HG03342 (cell line): ENCODE results near the gene TTC39C.
A peak's percentile ranks its signal among the peaks of the same experiment; 100 is the strongest.

Experiments used
- ATAC-seq: cut with Tn5 transposase; IDR thresholded peaks from one replicate; pipeline ENCODE4 v1.9.1; 2021; ENCODE audit warnings: mild to moderate bottlenecking, moderate library complexity; ENCODE audit not compliant: unreplicated experiment

The TTC39C gene

DNA sequence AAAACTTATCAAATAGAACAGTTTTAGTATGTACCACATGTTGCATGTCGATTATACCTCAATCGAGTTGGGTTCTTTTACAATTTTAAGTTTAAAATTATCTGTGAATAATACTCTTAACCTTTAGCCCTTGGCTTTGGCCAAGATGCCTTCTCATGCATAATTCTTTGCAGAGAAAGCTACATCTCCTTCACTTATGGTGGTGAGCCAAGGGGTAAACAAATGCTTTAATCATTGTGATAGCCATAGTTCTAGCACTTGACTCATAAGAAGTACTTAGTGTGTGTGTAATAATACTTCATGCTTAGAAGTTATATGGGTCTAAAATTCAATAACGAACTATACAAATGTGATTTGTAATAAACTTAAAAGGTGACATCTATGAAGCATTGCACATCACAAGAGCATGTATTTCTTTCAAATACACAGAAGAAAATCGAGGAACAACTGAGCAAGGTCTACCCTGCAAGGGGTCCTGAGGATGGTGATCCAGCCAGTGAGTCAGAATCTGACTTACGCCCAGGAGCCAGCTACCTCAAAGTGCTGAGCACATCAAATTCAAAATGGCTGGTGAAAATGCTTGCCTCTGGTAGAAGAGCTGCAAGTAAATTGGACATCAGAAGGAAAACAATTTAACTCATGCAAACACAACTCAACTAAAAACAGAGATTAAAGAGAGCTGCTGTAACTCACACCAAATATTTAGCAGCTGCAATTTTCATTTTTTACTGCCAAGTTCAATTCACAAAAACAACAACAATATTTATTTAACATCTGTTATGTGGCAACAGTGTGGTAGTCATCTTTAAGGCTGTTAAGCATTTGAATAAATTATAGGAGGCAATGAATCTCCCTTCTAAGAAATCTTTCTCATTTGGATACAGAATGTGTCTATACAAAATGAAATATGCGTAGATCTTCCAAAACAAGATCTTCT, 23.8 kb upstream of the TTC39C start:
- no peak for ATAC-seq

DNA sequence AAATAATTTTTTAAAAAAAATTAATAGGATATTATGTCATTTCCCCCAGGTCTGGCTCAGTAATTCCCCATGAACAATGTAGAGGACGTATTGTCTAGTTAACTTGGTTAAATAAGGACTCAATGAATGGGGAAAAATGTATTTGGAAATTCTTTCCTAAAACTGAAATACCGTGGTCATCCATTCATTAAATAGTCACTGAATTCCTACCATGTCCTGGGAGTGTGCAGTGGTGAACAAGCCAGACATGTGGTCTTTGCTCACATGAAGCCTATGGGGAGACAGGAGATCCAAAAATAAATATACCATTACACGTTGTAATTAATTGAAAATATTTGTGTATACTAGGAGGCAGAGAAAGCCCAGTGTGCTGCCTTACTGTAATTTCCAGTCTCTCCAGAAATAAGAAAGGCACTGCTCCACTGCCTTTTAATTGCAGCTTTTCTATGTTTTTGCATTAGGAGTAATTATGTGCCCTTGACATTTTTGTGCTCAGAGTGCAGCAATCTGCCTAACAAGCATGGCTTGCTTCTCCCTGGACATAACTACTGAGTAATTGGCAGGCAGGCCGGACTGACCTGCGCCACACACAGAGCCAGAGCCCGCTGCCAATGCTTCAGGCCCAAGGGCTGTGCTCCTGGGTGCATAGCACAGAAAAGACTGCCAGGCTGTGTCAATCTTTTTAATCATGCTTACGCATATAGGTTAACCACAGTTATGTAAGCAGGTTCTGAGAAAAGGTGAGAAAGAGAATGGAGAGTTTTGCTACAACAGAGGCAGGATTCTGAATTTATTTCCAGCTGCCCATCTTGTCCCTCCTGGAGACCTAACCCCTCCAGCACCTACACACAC, 22.2 kb upstream of the TTC39C start:
- no peak for ATAC-seq

DNA sequence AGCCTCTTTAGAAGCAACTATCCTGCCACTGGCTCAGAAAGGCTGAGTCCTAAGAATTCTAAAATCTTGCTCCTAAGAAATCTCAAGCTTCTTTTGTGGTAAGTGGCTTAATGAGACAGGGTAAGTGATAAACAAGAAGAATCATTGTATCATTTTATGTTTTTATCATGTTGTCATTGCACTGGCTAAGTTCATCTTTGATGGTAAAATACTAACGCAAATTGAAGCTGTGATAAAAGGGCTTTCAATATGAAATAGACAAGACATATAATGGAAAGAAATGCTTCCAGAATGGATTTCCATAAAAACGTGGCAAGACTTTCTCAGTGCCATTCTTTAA, 21.6 kb upstream of the TTC39C start:
- no peak for ATAC-seq

DNA sequence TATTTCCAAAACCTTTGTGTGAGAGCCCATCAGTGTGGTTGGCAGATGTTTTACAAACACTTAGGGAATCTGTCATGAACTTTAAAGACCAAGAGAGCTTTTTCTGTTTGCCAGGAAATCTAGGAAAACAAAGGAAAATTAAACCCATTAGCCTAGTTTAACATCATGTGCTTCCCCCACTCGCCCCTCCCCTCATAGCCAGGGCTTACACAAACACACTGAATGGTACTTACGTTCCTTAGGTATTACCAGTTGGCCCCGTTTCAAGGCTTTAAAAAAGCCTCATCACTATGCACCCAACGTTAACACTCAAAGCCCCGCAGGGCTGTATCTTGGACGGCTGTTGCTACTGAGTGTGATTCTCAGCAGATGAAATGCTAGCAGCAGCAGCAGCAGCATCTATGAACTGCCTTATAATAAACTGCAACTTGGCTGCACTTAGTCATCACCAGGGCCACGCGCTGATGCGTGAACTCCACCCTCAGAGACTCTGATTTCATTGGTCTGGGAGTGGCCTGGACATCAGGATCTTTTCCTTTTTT, 20.1 kb upstream of the TTC39C start:
- ATAC-seq: no peak

DNA sequence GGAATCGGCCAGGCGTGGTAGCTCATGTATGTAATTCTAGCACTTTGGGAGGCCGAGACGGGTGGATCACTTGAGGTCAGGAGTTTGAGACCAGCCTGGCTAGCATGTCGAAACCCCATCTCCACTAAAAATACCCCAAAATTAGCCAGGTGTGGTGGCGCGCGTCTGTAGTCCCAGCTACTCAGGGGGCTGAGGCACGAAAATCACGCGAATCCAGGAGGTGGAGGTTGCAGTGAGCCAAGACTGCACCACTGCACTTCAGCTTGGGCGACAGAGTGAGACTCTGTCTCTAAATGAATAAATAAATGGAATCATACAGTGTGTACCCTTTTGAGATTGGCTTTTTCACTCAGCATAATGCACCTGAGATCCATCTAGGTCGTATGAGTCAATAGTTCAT, 19.4 kb upstream of the TTC39C start:
- no peak for ATAC-seq

DNA sequence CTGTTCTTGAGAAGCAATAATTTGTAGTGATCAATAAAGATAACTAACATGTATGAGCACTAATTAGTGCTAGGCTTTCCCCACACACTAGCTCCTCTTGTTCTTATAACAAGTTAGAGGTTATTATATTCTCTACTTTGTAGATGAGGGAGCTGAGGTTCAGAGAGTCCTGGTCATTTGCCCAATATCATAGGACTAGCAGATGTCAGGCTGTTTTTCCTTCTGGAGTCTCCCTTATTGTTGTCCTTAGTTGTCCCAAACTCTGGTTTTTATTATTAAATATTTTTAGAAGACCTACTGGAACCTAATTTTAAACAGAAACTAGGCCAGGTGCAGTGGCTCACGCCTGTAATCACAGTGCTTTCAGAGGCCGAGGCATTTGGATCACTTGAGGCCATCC, 16.5 kb upstream of the TTC39C start:
- ATAC-seq: no peak

DNA sequence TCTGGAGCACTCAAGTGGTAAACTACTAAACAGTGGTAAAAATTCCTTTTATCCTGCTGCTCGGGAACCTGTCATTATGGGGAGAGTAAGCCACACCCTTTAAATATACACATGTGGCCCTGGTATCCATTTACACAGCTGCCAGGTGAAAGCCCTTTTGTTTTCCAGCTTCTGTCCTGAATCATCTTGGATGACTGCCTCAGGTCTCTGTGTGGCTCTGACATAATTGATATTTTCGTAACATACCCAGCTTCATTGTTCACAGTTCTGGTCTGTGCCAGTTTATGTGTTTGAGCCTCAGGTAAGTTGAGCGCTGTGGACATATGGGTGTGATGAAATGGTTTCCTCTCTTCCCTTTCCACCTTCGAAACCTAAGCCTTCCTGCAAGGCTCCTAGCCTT, 15.7 kb upstream of the TTC39C start:
- no peak for ATAC-seq

DNA sequence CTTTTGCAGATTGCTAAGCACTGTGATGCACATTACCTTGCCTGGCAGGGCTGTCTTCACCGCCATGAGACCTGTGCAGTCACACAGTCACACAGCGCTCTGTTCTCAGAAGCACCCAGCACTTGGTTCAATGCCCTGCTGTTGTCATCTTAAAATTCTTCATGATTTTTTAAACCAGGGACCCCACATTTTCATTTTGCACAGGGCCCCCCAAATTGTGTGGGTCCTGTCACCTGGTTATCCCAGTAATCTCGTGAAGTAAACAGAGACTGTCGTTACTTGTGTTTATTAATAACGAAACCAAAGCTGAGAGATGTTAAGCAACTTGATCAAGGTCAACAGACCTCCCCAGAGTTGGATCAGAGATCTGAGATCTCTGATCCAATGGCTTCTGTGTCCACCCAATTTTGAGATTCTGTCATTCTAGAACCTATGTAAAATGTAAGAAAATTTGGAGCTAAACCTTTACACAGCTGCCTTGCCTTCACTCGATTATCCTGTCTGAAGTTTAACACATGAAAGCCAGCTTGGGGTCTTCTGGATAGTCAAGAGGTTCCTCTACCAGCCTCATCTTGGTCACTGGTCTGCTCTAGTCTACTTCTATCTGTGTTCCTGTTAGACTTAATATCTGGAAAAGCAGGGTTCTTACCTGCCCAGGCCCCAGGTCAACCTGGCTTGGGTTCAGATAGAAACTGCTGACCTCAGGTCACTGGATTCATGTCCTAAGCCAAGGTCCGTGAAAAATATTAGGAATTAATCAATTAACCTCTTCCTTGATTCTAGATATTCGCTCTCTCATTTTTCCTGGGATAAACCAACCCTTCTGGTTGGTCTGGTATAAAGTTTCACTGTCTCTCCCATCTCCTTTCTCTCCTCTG, 13.7 kb upstream of the TTC39C start:
- no peak for ATAC-seq

DNA sequence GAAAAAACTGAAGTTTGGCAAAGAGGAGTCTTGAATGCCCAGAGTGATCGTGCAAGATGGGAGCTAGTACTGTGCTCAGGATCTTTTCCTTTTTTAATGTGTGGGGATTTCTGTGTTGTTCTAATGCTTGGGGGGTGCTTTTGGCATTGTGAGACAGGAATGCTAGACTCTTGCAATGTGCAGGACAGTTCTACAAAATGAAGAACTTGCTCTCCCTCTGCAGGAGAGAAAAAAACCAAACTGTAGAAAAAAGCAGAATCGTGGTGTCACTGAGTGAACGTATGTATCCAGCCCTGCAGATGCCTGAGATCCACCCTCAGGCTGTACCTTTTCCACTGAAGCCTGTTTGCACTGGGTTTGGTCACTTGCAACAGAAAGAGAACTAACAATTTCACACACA, 12.1 kb upstream of the TTC39C start:
- no peak for ATAC-seq

DNA sequence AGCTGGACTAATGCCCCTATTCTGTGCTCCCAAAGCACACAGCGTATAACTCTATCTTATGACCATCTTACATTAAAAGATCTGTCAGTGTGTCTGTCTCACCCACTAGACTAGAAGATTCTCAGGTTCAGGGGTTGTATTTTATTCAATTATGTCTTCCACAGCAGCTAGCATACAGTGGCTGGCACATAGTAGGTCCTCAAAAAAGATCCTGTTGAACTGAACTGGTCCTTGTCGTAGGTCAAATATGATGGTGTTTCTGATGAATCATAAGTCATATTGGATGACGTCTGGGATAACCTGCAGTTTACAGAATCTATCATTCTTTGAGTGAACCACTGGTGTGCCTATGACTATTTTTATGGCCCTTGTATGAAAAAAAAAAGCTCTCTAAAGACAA, 11.3 kb upstream of the TTC39C start:
- ATAC-seq: no peak

DNA sequence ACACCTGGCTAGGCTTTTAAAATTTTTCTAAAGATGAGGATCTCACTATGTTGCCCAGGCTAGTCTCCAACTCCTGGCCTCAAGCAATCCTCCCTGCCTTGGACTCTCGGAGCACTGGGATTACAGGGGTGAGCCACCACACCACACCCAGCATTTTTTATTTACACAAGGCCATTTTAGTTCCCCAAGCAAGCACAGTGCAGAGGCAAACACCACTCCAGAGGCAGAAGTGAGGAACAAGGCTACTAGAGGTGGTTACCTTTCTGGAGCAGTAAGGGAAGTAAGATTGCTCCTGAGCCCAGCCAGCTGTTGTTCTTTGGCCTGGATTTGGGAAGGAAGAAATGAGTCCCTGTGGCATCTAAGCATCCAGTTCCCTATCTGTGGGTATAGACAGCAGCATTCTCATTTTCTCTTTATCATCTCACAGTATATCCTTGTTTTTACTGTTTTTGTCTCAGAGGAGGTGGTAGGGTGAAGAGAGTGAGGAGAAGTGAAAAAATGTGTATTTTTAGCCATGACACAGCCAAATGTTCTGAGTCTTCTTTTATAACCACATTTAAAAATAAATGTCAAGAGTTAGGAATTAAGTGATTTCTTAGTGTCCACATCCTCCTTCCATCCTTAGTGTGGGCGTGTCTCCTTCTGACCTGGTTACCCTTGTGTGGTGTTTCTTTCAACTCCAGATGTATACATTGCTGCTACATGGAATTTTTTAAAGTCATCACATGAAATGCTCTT, 10.5 kb upstream of the TTC39C start:
- no peak for ATAC-seq

DNA sequence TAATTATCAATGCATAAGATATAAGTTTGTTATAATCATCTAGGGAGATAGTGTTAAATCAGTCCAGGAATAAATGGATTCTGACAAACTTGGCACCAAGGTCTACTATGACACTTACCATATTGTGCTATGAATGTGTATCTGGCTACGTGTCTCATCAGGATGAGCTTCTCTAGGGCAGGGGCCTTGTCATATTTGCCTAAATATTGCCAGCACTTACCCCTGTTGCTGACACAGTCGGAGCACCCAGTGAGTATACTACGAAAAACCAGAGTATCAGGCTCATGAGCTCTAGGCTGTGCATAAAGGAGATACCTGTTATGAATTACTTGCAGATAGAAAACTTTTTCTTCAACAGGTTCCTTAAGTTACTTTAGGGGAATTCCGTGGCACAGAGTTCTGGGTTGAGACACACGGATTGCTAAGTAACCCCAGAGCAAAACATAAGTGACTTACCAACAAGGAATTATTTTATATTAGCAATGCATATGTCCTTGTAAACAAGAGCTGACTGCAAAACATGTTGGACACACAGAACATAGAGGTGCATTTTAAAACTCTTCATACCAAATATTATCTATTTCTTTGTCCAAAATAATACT, 7.7 kb upstream of the TTC39C start:
- ATAC-seq: no peak

DNA sequence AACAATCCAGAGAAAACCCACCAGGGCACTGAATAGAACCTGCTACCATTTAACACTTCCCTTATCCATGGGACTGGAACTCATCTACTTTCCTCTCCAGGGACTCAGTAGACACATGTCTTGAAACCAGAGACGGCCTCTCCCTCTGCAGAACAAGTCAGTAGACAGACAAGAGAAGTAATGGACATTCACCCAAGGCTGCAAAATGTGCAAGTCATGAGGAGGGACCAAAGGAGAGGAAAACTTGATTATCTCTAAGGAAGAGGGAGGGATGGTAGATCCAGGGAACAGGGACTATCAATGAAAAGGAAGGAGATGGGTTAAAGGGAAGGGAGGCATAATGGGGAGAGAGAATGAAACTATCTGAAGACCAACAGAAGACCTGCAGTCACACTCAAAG, 5.3 kb upstream of the TTC39C start:
- no peak for ATAC-seq

DNA sequence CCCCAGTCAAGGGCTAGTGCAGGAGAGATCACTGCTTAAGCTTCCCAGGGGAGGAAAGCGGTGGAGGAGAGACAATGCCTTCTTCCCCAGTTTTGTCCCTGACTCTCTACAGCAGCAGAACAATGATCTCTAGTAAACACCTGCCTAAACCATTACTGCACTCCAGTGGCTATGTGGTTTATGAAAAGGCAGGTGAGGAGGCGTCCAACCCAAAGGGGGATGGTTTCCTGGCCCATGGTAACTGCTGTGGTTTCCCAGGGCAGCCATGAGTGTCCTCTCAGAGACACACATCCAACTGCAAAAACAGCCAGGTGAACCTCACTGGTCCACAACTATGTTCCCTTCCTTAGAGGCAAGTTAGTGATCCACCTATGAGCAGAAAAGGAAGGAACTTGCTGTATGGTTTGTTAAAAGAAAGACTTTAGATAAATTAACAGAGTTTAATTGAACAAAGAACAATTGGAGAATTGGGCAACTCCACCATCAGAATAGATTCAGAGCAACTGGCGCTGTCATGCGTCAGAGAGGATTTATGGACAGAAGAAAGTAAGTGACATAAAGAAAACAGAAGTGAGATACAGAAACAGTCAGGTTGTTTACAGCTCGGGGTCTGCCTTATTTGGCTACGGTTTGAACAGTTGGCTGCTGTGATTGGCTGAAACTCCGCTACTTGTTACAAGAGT, 4.8 kb upstream of the TTC39C start:
- peak; percentile 57 for ATAC-seq

DNA sequence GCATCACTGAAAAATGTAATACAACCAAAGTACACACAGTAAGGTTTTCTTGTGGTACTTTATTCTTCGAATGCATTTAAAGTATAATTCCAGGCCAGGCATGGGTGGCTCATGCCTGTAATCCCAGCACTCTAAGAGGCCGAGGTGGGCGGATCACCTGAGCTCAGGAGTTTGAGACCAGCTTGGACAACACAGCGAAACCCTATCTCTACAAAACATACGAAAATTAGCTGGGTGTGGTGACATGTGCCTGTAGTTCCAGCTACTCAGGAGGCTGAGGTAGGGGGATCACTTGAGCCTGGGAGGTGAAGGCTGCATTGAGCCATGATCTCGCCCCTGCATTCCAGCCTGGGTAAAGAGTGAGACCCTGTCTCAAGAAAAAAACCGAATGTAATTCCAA, 3.9 kb upstream of the TTC39C start:
- no peak for ATAC-seq

DNA sequence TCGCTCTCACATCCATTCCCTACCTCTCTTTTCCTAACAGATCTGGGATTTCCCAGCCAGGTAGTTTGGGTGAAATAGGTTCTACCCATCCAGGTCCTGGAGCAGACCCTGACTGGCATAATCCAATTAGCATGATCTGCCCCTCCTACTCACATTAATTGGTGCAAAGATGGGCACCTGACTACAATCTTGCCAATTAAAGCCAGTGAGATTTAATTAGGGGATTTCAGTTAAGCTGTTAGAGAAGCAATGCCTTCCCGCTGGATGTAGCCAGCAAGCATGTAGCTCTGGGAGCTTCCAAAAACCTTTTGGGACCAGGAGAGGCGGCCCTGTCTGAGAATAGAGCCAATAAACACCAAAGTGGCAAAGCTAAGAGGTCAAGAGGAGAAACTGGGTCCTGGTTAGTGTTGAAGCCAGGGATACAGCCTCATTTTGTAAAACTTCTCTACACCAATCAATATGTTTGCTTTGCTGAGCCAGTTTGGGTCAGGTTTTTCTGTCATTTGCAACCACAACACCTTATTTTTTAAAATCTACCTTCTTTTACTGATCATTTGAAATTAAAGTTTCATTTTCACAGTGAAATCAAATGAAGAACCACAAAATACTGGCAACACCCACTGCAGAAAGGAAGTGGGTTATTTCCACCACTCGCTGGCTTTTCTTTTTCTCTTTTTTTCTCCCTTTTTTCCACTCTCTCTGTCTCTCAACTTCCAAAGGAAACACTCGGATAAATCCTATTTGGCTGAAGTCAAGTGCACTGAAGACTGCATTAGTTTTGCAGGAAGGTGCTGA, 3.2 kb upstream of the TTC39C start:
- no peak for ATAC-seq

DNA sequence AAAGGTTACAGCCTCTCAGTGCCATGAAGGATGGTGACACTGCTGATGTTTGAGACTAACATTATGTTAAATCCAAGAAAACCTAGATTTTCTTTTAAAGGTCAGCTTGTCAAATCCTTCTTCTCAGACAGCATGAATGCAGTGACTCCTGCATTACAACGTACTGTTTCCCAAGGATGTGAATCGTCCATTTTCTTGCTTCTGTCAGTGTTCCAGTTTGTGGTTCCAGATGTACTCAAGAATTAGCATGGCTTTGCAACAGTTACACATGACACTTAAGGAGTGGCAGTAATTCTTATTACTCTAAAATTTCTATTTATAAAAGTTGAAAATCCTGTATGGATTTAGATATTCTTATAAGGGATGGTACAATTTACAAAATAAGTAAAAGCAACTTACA, 1.5 kb upstream of the TTC39C start:
- no peak for ATAC-seq

DNA sequence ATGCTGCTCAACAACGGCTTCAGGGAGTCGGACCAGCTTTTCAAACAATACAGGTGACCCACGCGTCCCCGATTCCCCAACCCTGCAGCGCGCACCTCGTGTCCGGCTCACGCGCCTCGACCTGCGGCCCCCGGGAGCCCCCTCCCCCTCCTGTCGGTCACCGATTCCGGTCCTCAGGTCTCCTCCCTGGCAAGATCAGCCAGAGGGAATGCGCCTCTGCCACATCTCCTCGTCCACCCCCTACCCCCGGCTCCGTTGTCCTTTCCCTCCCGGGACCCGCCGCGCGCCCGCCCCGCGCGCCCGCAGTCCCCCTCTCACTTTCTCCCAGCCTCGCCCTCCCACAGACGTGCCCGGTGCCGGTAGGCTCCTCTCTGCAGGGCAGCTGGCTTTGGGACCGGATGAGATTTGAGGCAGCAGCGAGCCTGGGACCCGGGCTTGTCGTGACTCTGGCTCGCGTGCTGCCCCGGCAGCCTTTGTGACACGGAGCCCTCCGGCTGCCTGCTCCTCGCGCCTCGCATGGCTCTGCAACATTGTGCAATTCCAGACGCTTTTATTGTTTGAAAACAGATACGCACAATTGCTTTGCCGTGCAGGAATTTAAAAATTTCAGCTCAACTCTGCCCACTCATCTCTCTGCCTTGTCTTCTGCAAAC, 558 bp downstream of the TTC39C start:
- ATAC-seq: no peak
